GM12864 (cell line): ENCODE data around the gene KLHL30.

Experiments
- DNase-seq: peaks from one replicate; pipeline ENCODE4 v3.0.0-alpha.2; 2011; ENCODE audit warnings: low read depth
- H3K4me3 ChIP-seq: 2 replicates; pipeline ENCODE4 v1.5.1; 2011; ENCODE audit warnings: mild to moderate bottlenecking, low read depth, low read length, control low read depth
- TF ChIP-seq, protein P1 (sequence below): IDR thresholded peaks from 2 replicates; pipeline ENCODE4 v1.5.1; 2011; ENCODE audit warnings: low read depth, mild to moderate bottlenecking, moderate library complexity, low read length, control low read depth, inconsistent platforms; ENCODE audit errors: missing control alignments

KLHL30 gene

DNA sequence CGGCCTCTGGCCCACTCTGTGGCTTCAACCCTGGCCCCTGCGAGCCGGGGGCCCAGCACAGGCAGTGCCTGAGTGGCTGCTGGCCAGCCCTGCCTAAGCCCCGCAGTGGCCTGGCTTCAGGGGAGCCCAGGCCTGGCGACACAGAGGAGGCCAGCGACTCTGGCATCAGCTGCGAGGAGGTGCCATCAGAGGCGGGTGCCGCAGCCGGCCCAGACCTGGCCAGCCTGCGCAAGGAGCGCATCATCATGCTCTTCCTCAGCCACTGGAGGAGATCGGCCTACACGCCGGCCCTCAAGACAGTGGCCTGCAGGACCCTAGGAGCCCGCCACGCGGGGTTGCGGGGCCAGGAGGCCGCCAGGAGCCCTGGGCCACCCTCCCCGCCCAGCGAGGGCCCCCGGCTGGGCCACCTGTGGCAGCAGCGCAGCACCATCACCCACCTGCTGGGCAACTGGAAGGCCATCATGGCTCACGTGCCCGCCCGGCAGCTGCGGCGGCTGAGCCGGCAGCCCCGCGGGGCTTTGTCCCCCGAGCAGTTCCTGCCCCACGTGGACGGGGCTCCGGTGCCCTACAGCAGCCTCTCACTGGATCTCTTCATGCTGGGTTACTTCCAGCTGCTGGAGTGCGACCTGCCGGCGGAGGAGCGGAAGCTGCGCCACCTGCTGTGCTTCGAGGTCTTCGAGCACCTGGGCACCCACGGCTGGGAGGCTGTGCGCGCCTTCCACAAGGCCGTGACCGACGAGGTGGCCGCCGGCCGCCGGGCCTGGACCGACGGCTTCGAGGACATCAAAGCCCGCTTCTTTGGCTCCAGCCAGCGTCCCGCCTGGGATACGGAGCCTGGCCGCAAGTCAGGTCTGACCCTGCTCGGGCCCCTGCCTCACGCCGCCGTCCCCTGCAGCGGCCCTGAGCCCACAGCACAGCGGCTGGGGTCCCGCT is 7.5 kb upstream of the KLHL30 start:
- no peak overlapping the region for H3K4me3 ChIP-seq
- TF ChIP-seq, protein P1, sequence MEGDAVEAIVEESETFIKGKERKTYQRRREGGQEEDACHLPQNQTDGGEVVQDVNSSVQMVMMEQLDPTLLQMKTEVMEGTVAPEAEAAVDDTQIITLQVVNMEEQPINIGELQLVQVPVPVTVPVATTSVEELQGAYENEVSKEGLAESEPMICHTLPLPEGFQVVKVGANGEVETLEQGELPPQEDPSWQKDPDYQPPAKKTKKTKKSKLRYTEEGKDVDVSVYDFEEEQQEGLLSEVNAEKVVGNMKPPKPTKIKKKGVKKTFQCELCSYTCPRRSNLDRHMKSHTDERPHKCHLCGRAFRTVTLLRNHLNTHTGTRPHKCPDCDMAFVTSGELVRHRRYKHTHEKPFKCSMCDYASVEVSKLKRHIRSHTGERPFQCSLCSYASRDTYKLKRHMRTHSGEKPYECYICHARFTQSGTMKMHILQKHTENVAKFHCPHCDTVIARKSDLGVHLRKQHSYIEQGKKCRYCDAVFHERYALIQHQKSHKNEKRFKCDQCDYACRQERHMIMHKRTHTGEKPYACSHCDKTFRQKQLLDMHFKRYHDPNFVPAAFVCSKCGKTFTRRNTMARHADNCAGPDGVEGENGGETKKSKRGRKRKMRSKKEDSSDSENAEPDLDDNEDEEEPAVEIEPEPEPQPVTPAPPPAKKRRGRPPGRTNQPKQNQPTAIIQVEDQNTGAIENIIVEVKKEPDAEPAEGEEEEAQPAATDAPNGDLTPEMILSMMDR: no peak
- no peak for DNase-seq

DNA sequence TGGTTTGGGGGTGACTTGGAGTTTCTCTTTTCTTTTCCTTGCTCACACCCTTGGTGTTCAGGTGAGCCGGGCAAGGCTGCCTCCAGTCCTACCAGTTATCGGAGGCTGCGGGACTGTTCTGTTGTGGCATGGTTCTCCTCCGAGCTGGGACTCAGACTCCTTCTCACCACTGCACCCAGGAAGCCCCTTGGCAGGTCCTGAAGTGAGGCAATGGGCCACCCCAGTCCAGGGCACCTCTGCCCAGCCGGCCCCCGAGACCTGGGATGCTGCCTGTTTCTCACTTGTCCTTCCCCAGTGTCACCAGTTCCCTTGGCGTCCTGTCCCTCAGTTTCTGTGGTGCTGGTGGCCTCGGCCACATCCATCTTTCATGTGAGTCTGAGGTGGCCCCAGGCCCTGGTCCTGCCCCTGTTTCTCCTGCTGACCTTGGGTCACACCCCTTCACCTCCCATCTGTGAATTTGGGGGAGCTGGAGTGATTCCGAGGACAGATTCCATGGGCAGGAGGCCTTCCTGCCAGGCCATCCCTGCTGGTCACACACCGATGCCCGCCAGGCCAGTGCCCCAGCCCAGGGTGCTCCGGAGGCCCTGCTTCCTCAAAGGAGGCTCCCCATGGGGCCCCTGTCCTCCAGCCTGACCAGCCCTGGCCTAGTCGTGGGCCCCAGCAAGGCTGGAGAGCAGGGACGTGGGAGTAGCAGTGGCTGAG is 6.6 kb upstream of the KLHL30 start:
- DNase-seq: no peak
- TF ChIP-seq, protein P1: no peak
- no peak overlapping the region for H3K4me3 ChIP-seq

DNA sequence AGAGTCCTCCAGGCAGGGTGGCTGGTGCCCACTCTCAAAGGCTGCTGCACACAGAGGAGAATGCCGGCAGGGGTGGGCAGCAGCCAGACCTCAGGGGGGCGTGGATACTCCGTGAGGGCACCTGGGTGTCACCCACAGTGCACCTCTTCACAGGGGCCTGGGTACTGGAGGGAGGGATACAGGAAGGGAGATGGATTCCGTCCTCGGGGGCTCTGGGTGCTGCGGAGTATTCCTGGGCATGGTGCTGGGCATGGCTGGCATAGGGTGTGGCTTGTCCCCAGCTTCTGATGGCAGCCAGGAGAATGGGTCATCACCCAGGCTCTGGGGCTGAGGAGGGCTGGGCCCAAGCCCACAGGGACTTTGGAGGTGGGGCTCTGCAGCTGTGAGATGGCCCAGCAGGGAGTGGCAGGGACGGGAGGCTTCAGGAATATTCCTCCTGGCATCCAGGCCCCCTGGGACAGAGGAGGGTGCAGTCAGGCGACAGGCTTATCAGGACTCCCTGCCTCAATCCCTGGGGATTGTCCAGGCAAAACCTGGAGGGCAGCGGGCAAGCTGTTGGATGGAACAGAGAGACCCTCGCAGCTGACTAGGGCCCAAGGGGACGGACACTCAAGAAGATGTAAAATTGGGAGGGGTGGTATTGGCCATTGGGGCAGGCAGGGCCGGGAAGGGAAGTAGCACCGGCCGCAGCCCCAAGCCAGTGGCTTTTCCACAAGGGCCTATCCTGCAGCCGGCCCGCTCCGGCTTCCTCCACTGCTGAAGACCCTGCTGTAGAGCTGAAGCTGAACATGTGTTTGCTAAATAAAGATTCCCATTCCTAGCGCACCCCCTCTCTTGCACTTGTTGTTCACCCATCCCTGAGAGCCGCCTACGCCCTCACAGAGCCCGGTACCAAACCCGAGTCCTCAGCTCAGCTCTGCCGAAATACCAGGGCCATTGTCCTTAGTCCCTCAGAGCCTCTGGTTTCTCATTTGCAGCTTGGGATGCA is 5.7 kb upstream of the KLHL30 start:
- no peak overlapping the region for H3K4me3 ChIP-seq
- TF ChIP-seq, protein P1: no peak
- no peak for DNase-seq

DNA sequence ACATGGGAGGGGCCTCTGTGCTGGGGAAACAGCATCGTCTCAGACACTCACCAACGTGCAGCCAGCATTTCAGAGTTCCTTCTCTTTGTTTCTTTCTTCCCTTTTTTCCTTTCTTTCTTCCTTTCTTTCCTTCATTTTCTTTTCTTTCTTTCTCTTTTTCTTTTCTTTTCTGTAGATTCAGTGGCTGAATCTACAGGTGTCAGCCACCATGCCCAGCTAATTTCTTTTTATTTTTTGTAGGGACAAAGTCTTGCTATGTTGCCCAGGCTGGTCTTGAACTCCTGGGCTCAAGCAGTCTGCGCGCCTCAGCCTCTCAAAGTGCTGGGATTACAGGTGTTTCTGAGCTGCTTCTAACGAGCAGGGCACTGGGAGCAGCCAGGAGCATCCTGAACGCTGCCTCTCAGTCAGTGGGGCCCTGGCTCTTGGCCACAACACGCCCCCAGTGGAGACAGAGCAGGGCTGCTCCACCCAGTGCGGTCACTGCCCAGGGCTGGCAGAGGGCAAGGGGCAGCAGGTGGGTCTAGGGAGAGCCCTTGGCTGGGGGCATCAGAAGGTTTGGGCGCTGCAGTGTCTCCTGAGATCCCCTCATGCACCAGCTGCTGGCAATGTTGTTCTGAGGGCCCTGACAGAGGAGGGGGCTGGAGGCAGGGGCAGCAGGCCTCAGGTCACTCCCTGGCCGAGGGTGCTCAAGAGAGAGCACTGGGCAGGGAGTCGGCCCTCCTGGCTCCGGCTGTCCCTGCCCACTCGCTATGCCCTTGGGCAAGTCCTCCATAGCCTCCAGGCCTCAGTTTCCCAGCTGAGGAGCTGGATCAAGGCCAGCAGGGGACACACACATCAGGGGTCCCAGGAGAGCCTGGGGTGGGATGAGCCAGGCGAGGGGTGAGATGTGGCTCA is 4.7 kb upstream of the KLHL30 start:
- DNase-seq: no peak
- H3K4me3 ChIP-seq: no peak overlapping the region
- TF ChIP-seq, protein P1: peak; percentile 9

DNA sequence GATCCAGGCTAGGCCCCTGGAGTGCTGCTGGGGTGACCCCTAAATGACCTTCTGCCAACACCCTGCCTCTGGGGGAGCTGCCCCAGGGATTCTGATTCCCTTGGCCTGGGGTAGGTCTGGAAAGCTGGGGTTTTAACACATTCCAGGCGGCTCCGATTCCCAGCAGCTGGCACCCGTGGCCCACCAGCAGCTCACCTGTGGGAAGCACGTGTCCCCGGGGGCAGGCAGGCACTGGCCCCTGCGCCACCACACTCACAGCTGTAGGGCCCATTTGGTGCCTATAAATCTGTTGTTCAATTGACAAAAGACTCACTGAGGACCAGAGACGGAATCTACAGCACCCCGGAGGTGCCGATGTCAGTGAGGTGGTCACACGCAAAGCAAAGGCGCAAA is 4.1 kb upstream of the KLHL30 start:
- H3K4me3 ChIP-seq: no peak overlapping the region
- TF ChIP-seq, protein P1: no peak
- DNase-seq: no peak

DNA sequence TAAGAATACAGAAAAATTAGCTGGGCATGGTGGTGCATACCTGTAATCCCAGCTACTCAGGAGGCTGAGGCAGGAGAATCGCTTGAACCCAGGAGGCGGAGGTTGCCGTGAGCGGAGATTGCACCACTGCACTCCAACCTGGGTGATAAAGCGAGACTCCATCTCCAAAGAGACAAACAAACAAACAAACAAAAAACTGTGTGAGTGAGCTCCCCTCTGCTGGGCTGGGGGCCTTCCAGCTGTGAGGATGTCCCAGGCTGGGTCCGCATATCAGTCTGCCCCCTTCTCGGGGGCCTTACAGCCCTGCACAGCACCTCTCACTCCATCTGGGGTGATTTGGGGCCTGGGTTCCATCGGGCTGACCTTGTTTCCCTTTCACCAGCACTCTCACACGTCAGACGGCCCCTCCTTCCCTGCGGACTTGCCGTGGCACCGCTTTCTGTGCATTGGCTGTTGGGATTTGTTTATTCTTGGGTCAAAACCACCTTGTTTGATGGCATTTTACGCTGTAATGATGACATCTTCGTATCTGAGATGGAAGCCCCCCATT is 2.8 kb upstream of the KLHL30 start:
- DNase-seq: no peak
- no peak overlapping the region for H3K4me3 ChIP-seq
- TF ChIP-seq, protein P1: no peak
